Activated CD4-positive, CD25-positive, alpha-beta regulatory T cell treated with anti-CD3 and anti-CD28 coated beads, Interleukin-2, amount 50 U/mL, for 24 hours (primary cell): ENCODE results near the gene PRDM5.

ENCODE experiments used
- ATAC-seq, 2 donors: fragments of 150-1000 bp; cut with Tn5 transposase; one replicate each; pipeline ENCODE4 v1.10.0; 2021; ENCODE audit warnings: mild to moderate bottlenecking in 1 of 2, moderate library complexity in 1 of 2

PRDM5 gene

GRCh38 chr4:120922381-120923206, at the start of gene PRDM5:
PRDM5 (minus strand) TSS chr4:120922726; CDS start chr4:120922608, 118 bp downstream.
- peak; percentile 13 to 27 for ATAC-seq

GRCh38 chr4:120971884-120972283, 49.4 kb upstream of the PRDM5 start:
- ATAC-seq: no peak

GRCh38 chr4:120965938-120966337, 43.4 kb upstream of the PRDM5 start:
- ATAC-seq: no peak

- no peak for ATAC-seq
Measured at GRCh38 chr4:120964596-120964995, 42.1 kb upstream of the PRDM5 start.

- ATAC-seq: no peak
Measured at GRCh38 chr4:120963449-120963848, 40.9 kb upstream of the PRDM5 start.

GRCh38 chr4:120960656-120961267, 38.2 kb upstream of the PRDM5 start:
- ATAC-seq: no peak

GRCh38 chr4:120948382-120948781, 25.9 kb upstream of the PRDM5 start:
- ATAC-seq: no peak

- ATAC-seq: no peak
Measured at GRCh38 chr4:120942776-120943175, 20.2 kb upstream of the PRDM5 start.

- no peak for ATAC-seq
Measured at GRCh38 chr4:120940547-120940946, 18.0 kb upstream of the PRDM5 start.

- no peak for ATAC-seq
Measured at GRCh38 chr4:120939693-120940092, 17.2 kb upstream of the PRDM5 start.

GRCh38 chr4:120929847-120930246, 7.3 kb upstream of the PRDM5 start:
- ATAC-seq: no peak

- ATAC-seq: no peak
Measured at GRCh38 chr4:120927801-120928409, 5.4 kb upstream of the PRDM5 start.

- ATAC-seq: no peak
Measured at GRCh38 chr4:120926358-120927025, 4.0 kb upstream of the PRDM5 start.

- ATAC-seq: no peak
Measured at GRCh38 chr4:120924931-120925330, 2.4 kb upstream of the PRDM5 start.

GRCh38 chr4:120923207-120923522, 639 bp upstream of the PRDM5 start:
- no peak for ATAC-seq

- peak in 1 of 2 donors; percentile 23 for ATAC-seq
Measured at GRCh38 chr4:120921456-120922380, 808 bp downstream of the PRDM5 start.

- ATAC-seq: no peak
Measured at GRCh38 chr4:120920666-120921065, 1.9 kb downstream of the PRDM5 start.

GRCh38 chr4:120919358-120919757, 3.2 kb downstream of the PRDM5 start:
- ATAC-seq: no peak

- no peak for ATAC-seq
Measured at GRCh38 chr4:120918788-120919187, 3.7 kb downstream of the PRDM5 start.

- no peak for ATAC-seq
Measured at GRCh38 chr4:120918092-120918491, 4.4 kb downstream of the PRDM5 start.

GRCh38 chr4:120916937-120917336, 5.6 kb downstream of the PRDM5 start:
- no peak for ATAC-seq

GRCh38 chr4:120915336-120915735, 7.2 kb downstream of the PRDM5 start:
- no peak for ATAC-seq
